Brain microvascular endothelial cell (primary cell): ENCODE results near the gene MAPK1.
"Not testable (repeated sequence)": the region's sequence is repeated elsewhere in the genome, so short reads cannot be mapped to it uniquely, and the experiment has no call there.

ENCODE experiments used
- DNase-seq: peaks from one replicate; pipeline ENCODE4 v3.0.0-alpha.2; 2020
- H3K27ac ChIP-seq: fragments of 250-450 bp; sonication (Bioruptor Pico); 2 replicates; pipeline ENCODE4 v1.5.1; 2020; ENCODE audit warnings: mild to moderate bottlenecking, moderate library complexity
- H3K27me3 ChIP-seq: fragments of 250-450 bp; sonication (Bioruptor Pico); replicated peaks from 2 replicates; pipeline ENCODE4 v1.5.1; 2020; ENCODE audit warnings: mild to moderate bottlenecking
- H3K36me3 ChIP-seq: fragments of 250-450 bp; sonication (Bioruptor Pico); replicated peaks from 2 replicates; pipeline ENCODE4 v1.5.1; 2020; ENCODE audit warnings: mild to moderate bottlenecking
- H3K4me3 ChIP-seq: 2 replicates; pipeline ENCODE4 v1.5.1; 2011; ENCODE audit warnings: low read depth, mild to moderate bottlenecking, control low read depth, low read length, moderate library complexity
- CTCF ChIP-seq: IDR thresholded peaks from 2 replicates; pipeline ENCODE4 v1.5.1; 2011; ENCODE audit warnings: low read depth, mild to moderate bottlenecking, moderate library complexity, low read length, control low read depth, inconsistent platforms; ENCODE audit errors: missing control alignments
- in situ Hi-C: cut with HindIII; loops from 2 replicates; pipeline ENCODE4 v1.10.0; 2017; ENCODE audit warnings: low sequenced_read_pairs, low pct_ligation_motif_present

Gene MAPK1

DNA sequence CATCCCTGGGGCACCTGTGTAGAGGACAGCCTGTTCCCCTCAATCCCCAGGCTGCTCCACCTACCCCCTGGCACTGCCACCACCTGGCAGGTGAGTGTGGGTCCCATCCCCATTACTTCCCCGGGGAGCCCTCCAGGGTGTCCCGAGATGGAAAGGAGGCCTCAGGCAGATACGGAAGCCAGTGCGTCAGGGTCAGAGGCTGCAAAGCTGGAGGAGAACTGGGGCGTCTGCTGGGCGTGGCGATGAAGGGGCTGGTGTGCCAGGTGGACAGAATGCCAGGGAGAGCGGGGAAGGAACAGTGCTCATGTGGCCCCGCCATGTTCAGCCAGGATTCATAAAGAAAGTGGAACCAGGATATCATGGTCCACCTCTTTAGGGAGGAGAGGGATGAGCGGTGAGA lies 139.7 kb downstream of the MAPK1 start:
- Histone ChIP-seq H3K4me3 (no peak overlapping the region), H3K27me3 (peaks cover 3% of the 10 kb centered on the region), H3K27ac (no peak overlapping the region), H3K36me3 (no peaks in the 10 kb centered on the region)
- DNase-seq, result no peak
- TF ChIP-seq CTCF, result no peak
- in situ Hi-C loops, result no loop called here

- no peaks in the 10 kb centered on the region for H3K36me3 ChIP-seq
- in situ Hi-C loops, result no loop called here
- TF ChIP-seq CTCF, result no peak
These were observed 140.3 kb downstream of the MAPK1 start for GRCh38 chr22:21727159-21727558.

DNA sequence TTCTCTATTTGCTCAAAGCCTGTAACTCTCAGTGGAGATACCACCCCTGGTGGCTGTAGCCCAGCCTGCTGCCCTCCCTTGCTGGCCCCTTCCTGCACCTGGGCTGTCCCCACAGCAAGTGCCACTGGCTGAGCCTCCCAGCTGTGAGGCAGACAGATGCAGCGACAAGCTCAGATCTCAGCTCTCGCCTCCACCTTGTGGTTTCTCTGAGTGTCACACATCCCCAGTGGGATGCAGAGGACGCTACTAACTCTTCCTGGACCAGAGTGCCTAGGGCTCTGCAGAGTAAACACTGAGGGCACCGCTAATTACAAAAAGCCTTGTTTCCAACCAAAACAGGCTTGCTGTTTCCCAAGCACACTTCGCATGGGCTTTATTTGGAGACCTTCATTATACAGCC lies 140.8 kb downstream of the MAPK1 start:
- H3K4me3 ChIP-seq, result no peak overlapping the region
- no peaks in the 10 kb centered on the region for H3K36me3 ChIP-seq
- peak; percentile 61 for TF ChIP-seq CTCF
- DNase-seq, result no peak
- no peak overlapping the region for H3K27ac ChIP-seq
- peaks cover 3% of the 10 kb centered on the region for H3K27me3 ChIP-seq
- in situ Hi-C loops, result no loop called here

More at GRCh38 chr22:21727159-21727558, 140.3 kb downstream of the MAPK1 start:
- no peak for DNase-seq
- H3K27ac ChIP-seq, result no peak overlapping the region
- H3K4me3 ChIP-seq, result no peak overlapping the region
- peaks cover 3% of the 10 kb centered on the region for H3K27me3 ChIP-seq

- no peak for TF ChIP-seq CTCF
- DNase-seq, result no peak
- Histone ChIP-seq H3K4me3 (no peak overlapping the region), H3K27me3 (peaks cover 3% of the 10 kb centered on the region), H3K36me3 (no peaks in the 10 kb centered on the region), H3K27ac (no peak overlapping the region)
- in situ Hi-C loops, result no loop called here
These were observed 141.3 kb downstream of the MAPK1 start for GRCh38 chr22:21725956-21726649.

DNA sequence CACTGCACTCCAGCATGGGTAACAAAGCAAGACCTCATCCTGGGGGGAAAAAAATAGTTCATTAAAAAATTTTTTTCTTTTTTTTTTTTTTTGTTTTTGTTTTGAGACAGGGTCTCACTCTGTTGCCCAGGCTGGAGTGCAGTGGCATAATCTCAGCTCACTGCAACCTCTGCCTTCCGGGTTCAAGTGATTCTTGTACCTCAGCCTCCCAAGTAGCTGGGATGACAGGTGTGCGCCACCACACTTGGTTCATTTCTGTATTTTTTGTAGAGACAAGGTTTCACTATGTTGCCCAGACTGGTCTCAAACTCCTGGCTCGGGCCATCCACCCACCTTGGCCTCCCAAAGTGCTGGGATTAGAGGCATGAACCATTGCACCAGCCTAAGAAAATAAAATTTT lies 142.9 kb downstream of the MAPK1 start:
- H3K4me3 ChIP-seq, DNase-seq, H3K27ac ChIP-seq, H3K36me3 ChIP-seq, H3K27me3 ChIP-seq: not testable (repeated sequence)
- in situ Hi-C loops, result loop anchor here (25.0 kb wide), 1 partner anchor 213 kb away; no protein-coding TSS in a partner anchor

DNA sequence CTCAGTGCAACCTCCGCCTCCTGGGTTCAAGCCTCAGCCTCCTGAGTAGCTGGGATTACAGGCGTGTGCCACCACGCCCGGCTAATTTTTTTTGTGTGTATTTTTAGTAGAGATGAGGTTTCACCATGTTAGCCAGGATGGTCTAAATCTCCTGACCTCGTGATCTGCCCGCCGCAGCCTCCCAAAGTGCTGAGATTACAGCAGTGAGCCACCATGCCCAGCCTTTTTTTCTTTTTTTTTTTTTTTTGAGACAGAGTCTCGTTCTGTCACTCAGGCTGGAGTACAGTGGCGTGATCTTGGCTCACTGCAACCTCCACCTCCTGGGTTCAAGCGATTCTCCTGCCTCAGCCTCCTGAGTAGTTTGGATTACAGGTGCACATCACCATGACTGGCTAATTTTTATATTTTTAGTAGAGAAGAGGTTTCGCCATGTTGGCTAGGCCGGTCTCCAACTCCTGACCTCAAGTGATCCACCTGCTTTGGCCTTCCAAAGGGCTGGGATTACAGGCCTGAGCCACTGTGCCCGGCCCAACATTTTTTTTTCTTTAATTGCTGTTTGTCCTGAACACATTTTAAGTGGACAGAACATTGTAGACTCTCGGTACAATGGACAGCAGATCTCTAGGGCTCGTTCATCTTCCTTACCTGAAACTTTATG lies 146.1 kb downstream of the MAPK1 start:
- H3K27ac ChIP-seq, DNase-seq, H3K4me3 ChIP-seq, H3K27me3 ChIP-seq, H3K36me3 ChIP-seq: not testable (repeated sequence)
- in situ Hi-C loops, result loop anchor here (25.0 kb wide), 1 partner anchor 216 kb away; no protein-coding TSS in a partner anchor

DNA sequence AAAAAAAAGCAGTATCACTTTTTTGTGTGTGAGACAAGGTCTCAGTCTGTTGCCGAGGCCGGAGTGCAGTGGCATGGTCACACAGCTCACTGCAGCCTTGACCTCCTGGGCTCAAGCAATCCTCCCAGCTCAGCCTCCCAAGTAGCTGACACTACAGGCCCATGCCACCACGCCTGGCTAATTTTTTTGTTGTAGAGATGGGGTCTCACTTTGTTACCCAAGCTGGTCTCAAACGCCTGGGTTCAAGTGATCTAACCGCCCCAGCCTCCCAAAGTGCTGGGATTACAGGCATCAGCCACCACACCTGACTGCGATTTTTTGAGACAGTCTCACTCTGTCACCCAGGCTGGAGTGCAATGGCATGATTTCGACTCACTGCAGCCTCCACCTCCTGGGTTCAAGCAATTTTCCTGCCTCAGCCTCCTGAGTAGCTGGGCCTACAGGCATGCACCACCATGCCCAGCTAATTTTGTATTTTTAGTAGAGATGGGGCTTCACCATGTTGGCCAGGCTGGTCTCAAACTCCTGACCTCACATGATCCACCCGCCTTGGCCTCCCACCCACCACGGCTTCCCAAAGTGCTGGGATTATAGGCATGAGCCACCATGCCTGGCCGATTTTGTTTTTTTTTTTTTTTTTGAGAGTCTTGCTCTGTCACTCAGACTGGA lies 147.1 kb downstream of the MAPK1 start:
- in situ Hi-C loops, result loop anchor here (25.0 kb wide), 1 partner anchor 217 kb away; no protein-coding TSS in a partner anchor

More for the DNA sequence above, 147.1 kb downstream of the MAPK1 start:
- not testable (repeated sequence) for H3K36me3 ChIP-seq, DNase-seq, H3K27me3 ChIP-seq, H3K27ac ChIP-seq, H3K4me3 ChIP-seq
